Upper lobe of left lung (tissue), 6 donors: ENCODE data around the gene PTPRG. TPM values are rescaled to one million over a fixed set of nuclear protein-coding genes. Genes with fewer than 3 reads are reported as not detected.

Experiments used
- ATAC-seq, 2 donors: fragments of 200-7000 bp; cut with Tn5 transposase; one replicate each; pipeline ENCODE4 v1.9.1; 2022; ENCODE audit warnings: mild to moderate bottlenecking in 2 of 2, moderate library complexity in 2 of 2; ENCODE audit not compliant: low FRiP score in 2 of 2
- DNase-seq, 2 donors: peaks; one replicate each; pipeline ENCODE4 v3.0.0-alpha.2; 2019 to 2020
- H3K27ac ChIP-seq, 4 donors: fragments of 200-600 bp; sonication (generic); one replicate each; pipeline ENCODE4 v1.5.1; 2016 to 2019
- H3K27me3 ChIP-seq, 4 donors: fragments of 200-600 bp; sonication (generic); one replicate each; pipeline ENCODE4 v1.5.1; 2017 to 2019
- H3K36me3 ChIP-seq, 4 donors: fragments of 200-600 bp; sonication (generic); one replicate each; pipeline ENCODE4 v1.5.1; 2016 to 2019
- H3K4me1 ChIP-seq, 4 donors: fragments of 200-600 bp; sonication (generic); one replicate each; pipeline ENCODE4 v1.5.1; 2018 to 2019
- H3K4me3 ChIP-seq, 4 donors: fragments of 200-600 bp; sonication (generic); one replicate each; pipeline ENCODE4 v1.5.1; 2017 to 2019; ENCODE audit warnings: mild to moderate bottlenecking in 2 of 4, moderate library complexity in 1 of 4
- H3K9me3 ChIP-seq, 4 donors: fragments of 200-600 bp; sonication (generic); one replicate each; pipeline ENCODE4 v1.5.1; 2018 to 2019
- CTCF ChIP-seq, 6 experiments: fragments of 450-650 bp in 4 of 6; fragments of 200-600 bp in 2 of 6; sonication (generic) in 2 of 6; IDR thresholded peaks; one replicate each; pipeline ENCODE4 v1.5.1; 2016 to 2019; ENCODE audit warnings: antibody characterized with exemption in 6 of 6
- EP300 ChIP-seq, 4 donors: sonication (generic); formaldehyde crosslinking; IDR thresholded peaks; one replicate each; pipeline ENCODE4 v1.5.1; 2017; ENCODE audit warnings: antibody characterized with exemption in 4 of 4, control low read depth in 2 of 4
- POLR2A ChIP-seq, 4 donors: fragments of 450-650 bp; IDR thresholded peaks; one replicate each; pipeline ENCODE4 v1.5.1; 2016 to 2017; ENCODE audit warnings: antibody characterized with exemption in 4 of 4, mild to moderate bottlenecking in 2 of 4
- POLR2AphosphoS5 ChIP-seq, 2 donors: sonication (generic); formaldehyde crosslinking; IDR thresholded peaks; one replicate each; pipeline ENCODE4 v1.5.1; 2017; ENCODE audit warnings: antibody characterized with exemption in 2 of 2
- WGBS, 2 donors: methylation state at CpG; one replicate each; pipeline ENCODE4 v1.1.5; 2017 to 2018; 5-methylcytosine and 5-hydroxymethylcytosine counted together
- total RNA-seq, 6 donors: library from RNA; depleted of rRNA in 4 of 6; stranded (reverse); fragments of >200 nt in 4 of 6; gene quantifications; one replicate each; pipeline versions ENCODE4 v1.1.0 to v1.2.1, GENCODE V29; 2016 to 2021
- donor health status: DM: no; HTN: no; CAD: no; lungs with moderate emphysema.
- donor health status: DM: no; HTN: yes; CAD: no; lungs with severe emphysema.

The PTPRG gene
- total RNA-seq, 6 donors from 2014 or later = 58.7 to 101 (median 68.8) TPM

DNA sequence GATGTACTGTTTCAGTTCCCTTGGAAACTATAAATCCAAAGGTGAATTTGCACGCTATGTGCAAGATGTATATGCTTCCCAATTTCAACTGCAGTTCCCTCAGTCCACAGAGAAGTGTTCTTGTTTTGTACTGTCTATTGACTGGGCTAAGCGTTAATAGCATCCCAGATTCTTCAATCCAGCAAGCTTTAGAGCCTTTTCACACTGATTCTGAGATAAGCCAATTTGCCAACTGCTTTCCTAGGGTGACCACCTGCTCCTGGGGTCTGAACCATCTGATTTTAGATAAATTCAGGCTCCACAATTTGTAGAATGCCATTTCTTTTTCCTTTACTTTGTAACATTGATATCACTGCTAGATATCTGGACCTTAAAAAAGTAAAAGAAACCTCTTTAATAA lies 340.1 kb downstream of the PTPRG start:
- WGBS, 2 donors = 86 to 100% methylated on average over 2 of the region's 2 CpGs
- H3K9me3 ChIP-seq = no peaks in the 10 kb centered on the region

DNA sequence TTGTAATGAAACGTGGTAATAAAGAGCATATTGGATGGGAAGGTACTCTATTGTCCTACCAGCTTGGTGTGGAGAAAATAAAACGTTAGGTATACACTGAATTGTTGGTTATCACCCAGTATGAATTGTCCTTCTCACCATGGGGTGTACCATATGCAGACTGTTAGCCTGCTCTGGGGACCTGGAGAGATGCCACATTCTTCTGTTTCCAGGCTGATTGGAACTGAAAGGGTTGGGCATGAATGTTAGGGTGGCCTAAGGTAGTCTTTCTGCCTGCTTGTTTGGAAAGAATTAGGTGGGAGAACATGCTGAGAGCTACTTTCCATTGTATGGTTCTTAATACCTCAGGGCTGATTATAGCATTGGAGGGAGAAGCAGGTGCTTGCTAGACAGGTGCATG lies 340.6 kb downstream of the PTPRG start:
- H3K4me1 ChIP-seq = peaks cover 2 to 24% (median 11%) of the 10 kb centered on the region in 4 donors
- DNase-seq (no peak), ATAC-seq (no peak)
- H3K9me3 ChIP-seq = no peaks in the 10 kb centered on the region
- no peak for TF ChIP-seq EP300 (IDR thresholded peaks at IDR 0.05)
- TF ChIP-seq CTCF (IDR thresholded peaks at IDR 0.05) = no peak
- TF ChIP-seq POLR2AphosphoS5 (IDR thresholded peaks at IDR 0.05) = no peak
- TF ChIP-seq POLR2A (IDR thresholded peaks at IDR 0.05) = no peak
- WGBS, 2 donors = 86 to 91% methylated on average over 2 of the region's 2 CpGs
- no peaks in the 10 kb centered on the region for H3K36me3 ChIP-seq
- H3K27ac ChIP-seq = no peak overlapping the region
- H3K27me3 ChIP-seq = no peaks in the 10 kb centered on the region
- no peak overlapping the region for H3K4me3 ChIP-seq

More for the DNA sequence above, 340.1 kb downstream of the PTPRG start:
- ATAC-seq (no peak), DNase-seq (no peak)
- no peaks in the 10 kb centered on the region for H3K36me3 ChIP-seq
- no peak overlapping the region for H3K27ac ChIP-seq
- TF ChIP-seq EP300 (IDR thresholded peaks at IDR 0.05) (no peak), POLR2AphosphoS5 (IDR thresholded peaks at IDR 0.05) (no peak), CTCF (IDR thresholded peaks at IDR 0.05) (no peak), POLR2A (IDR thresholded peaks at IDR 0.05) (no peak)
- H3K27me3 ChIP-seq = no peaks in the 10 kb centered on the region
- H3K4me1 ChIP-seq = peaks cover 2 to 25% (median 11%) of the 10 kb centered on the region in 4 donors
- no peak overlapping the region for H3K4me3 ChIP-seq

- no peaks in the 10 kb centered on the region for H3K27me3 ChIP-seq
- H3K36me3 ChIP-seq = no peaks in the 10 kb centered on the region
- no peaks in the 10 kb centered on the region for H3K9me3 ChIP-seq
- DNase-seq (no peak), ATAC-seq (no peak)
- no peak overlapping the region for H3K4me3 ChIP-seq
- H3K27ac ChIP-seq = no peak overlapping the region
- 90 to 93% methylated on average over 9 of the region's 9 CpGs for WGBS, 2 donors
- peaks cover 2 to 24% (median 11%) of the 10 kb centered on the region in 4 donors for H3K4me1 ChIP-seq
- no peak for TF ChIP-seq EP300 (IDR thresholded peaks at IDR 0.05)
- TF ChIP-seq CTCF (IDR thresholded peaks at IDR 0.05) = no peak
- TF ChIP-seq POLR2AphosphoS5 (IDR thresholded peaks at IDR 0.05) = no peak
- TF ChIP-seq POLR2A (IDR thresholded peaks at IDR 0.05) = no peak
Observed at GRCh38 chr3:61903074-61903473, 341.7 kb downstream of the PTPRG start.

DNA sequence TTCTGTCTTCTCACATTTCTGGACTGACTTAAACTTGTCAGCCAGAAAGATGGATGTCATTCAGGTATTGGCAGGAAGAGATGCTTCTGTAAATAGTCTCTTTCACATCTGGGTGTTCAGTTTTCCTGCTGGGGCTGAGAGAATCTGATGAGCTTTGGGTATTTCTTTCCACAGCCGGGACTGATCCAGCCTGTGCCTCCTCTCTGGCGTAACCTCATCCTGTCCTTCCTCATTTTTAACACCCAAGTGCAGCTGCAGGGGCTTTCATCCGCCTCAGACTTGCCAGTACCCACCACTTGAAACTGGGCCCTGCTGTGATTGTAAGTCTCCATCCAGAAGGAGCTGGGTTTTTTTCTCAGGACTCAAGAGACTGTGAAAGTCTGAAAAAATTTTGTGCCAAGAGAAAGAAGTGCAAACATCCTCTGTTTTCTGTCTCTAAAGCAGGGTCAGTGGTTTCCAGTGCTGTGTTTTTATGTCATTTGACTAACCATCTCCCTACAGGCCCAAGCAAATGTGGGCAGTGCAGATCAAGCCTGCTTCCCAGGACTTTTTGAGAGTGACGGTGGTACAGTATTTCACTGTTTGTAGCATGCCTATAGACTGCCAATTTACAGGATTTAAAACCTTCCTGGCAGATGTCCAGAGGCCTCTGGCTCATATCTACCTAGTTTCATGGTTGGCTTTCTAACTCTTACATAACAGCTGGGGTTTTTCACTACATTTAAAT lies 342.7 kb downstream of the PTPRG start:
- Histone ChIP-seq H3K9me3 (no peaks in the 10 kb centered on the region), H3K27ac (peak overlapping the region in 2 of 4 donors; percentile 7 to 32), H3K4me1 (peaks cover 2 to 24% (median 11%) of the 10 kb centered on the region in 4 donors), H3K36me3 (no peaks in the 10 kb centered on the region), H3K4me3 (no peak overlapping the region), H3K27me3 (no peaks in the 10 kb centered on the region)
- TF ChIP-seq POLR2AphosphoS5 (IDR thresholded peaks at IDR 0.05) (peak in 1 of 2 donors; percentile 15), EP300 (IDR thresholded peaks at IDR 0.05) (no peak)
- ATAC-seq = peak in 1 of 2 donors; percentile 70
- 10 to 14% methylated on average over 4 of the region's 4 CpGs for WGBS, 2 donors
- DNase-seq = no peak

DNA sequence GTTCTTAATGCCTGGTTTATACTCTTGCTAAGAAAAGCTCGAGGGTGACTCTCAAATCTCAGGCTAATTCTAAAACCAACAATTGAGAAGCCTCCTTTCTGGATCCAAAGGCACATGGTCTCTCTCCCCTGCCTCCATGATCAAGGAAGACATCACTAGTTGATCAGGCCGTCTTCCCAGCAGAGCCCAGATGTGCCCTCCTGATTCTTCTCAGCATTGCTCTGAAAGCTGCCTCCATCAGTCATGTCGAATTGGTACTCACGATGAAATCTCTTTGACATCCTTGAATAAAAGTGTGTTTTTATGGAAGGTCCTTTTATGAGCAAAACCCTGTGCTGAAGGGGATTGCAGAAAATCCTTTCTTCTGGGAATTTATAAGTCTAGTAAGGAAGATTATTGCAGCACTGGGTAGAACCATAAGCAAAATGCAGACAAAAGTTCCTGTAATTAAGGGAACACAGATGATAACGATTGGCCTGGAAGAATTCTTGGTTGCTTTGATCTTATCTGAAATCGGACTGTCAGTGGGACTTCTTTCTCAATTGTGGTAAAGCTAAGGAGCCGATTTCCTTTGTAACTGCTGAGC lies 345.9 kb downstream of the PTPRG start:
- no peak for ATAC-seq
- no peaks in the 10 kb centered on the region for H3K9me3 ChIP-seq
- no peaks in the 10 kb centered on the region for H3K27me3 ChIP-seq
- H3K4me1 ChIP-seq = peaks cover 2 to 24% (median 11%) of the 10 kb centered on the region in 4 donors
- WGBS, 2 donors = 82 to 85% methylated on average over 7 of the region's 7 CpGs
- no peaks in the 10 kb centered on the region for H3K36me3 ChIP-seq
- TF ChIP-seq POLR2A (IDR thresholded peaks at IDR 0.05) (no peak), CTCF (IDR thresholded peaks at IDR 0.05) (no peak), POLR2AphosphoS5 (IDR thresholded peaks at IDR 0.05) (no peak), EP300 (IDR thresholded peaks at IDR 0.05) (no peak)
- H3K27ac ChIP-seq = no peak overlapping the region
- DNase-seq = no peak
- no peak overlapping the region for H3K4me3 ChIP-seq
